Activated naive CD4-positive, alpha-beta T cell treated with anti-CD3 and anti-CD28 coated beads, Interleukin-2, amount 50 U/mL, for 24 hours (primary cell): ENCODE measurements around the gene CYSLTR2.
"Not testable (repeated sequence)": the region's sequence is repeated elsewhere in the genome, so short reads cannot be mapped to it uniquely, and the experiment has no call there.

ENCODE experiments used
- H3K27ac Mint-ChIP-seq: one replicate; pipeline ENCODE4 v1.8.0; 2021; ENCODE audit warnings: mild to moderate bottlenecking, mixed read lengths
- H3K27me3 Mint-ChIP-seq: one replicate; pipeline ENCODE4 v1.8.0; 2021; ENCODE audit warnings: mixed read lengths
- H3K36me3 Mint-ChIP-seq: one replicate; pipeline ENCODE4 v1.8.0; 2021; ENCODE audit warnings: mixed read lengths
- H3K4me1 Mint-ChIP-seq: one replicate; pipeline ENCODE4 v1.8.0; 2021; ENCODE audit warnings: mixed read lengths
- H3K4me3 Mint-ChIP-seq: one replicate; pipeline ENCODE4 v1.8.0; 2021; ENCODE audit warnings: mild to moderate bottlenecking, mixed read lengths
- H3K9me3 Mint-ChIP-seq: one replicate; pipeline ENCODE4 v1.8.0; 2021; ENCODE audit warnings: mixed read lengths

CYSLTR2 gene

DNA sequence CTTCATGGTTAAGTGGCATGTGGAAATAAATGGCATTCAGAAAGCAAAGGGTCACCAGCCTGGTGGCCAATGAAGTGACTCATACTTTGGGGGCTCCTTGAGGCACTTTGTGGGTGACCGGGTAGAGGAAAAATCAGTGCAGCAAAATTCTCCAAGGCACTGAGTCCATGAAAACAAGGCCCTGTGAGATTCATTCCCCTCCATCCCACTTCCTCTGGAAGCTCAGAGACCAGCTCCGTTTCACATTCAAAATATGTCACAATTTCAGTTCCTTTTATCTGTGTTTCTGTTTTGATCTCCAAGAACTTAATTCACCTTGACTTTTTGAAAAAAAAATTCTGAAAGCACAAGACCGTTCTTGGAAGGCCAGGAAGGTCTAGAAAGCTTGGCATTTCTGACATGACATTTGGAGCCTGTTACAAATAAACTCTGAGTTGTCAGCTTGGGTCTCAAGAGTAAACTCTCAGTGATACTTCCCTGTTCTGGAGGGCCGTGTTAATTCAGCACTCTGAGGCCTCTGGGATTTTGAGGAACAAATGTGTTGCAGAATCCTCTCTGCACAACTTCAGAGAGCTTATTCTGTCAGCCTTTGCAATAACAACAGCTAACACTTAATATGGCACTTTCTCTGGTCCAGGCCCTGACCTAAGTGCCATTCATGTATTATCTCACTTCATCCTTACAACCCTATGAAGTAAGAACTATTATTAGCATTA, 6.8 kb downstream of the CYSLTR2 start:
- peaks cover 23% of the 10 kb centered on the region for H3K9me3 Mint-ChIP-seq
- peaks cover 22% of the 10 kb centered on the region for H3K36me3 Mint-ChIP-seq
- H3K27ac Mint-ChIP-seq: no peak overlapping the region
- no peaks in the 10 kb centered on the region for H3K27me3 Mint-ChIP-seq
- peaks cover 56% of the 10 kb centered on the region for H3K4me1 Mint-ChIP-seq
- no peak overlapping the region for H3K4me3 Mint-ChIP-seq

DNA sequence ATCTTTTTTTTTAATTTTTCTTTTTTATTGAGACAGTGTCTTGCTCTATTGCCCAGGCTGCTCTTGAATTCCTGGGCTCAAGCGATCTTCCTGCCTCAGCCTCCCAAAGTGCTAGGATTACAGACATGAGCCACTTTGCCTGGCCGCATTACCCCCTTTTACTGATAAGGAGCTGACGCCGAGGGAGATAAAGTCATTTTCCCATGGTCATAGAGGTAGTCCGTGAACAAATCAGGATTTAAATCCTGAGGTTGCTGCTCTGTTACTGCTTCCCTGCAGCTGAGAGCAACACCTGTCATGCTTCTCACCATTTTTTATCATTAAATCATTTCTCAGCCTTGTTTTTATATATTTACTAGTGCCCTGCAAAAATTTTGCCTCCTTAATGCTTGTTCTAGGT, 7.4 kb downstream of the CYSLTR2 start:
- Mint-ChIP-seq H3K9me3 (peaks cover 28% of the 10 kb centered on the region), H3K4me1 (peaks cover 51% of the 10 kb centered on the region), H3K4me3 (no peak overlapping the region), H3K36me3 (peaks cover 27% of the 10 kb centered on the region), H3K27me3 (no peaks in the 10 kb centered on the region), H3K27ac (no peak overlapping the region)

DNA sequence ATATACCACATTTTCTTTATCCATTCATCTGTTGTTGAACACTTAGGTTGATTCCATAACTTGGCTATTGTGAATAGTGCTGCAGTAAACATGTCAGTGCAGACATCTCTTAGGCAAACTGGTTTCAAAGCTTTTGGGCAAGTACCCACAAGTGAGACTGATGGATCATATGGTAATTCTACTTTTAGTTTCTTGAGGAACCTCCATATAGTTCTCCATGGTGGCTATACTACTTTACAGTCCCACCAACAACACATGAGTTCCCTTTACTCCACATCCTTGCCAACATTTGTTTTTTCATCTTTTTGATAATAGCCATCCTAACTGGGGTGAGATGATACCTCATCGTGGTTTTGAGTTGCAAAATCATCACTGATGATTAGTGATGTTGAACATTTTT, 8.5 kb downstream of the CYSLTR2 start:
- Mint-ChIP-seq H3K9me3 (peaks cover 40% of the 10 kb centered on the region), H3K27me3 (no peaks in the 10 kb centered on the region), H3K4me1 (peaks cover 40% of the 10 kb centered on the region), H3K36me3 (peaks cover 35% of the 10 kb centered on the region), H3K4me3 (no peak overlapping the region), H3K27ac (no peak overlapping the region)

DNA sequence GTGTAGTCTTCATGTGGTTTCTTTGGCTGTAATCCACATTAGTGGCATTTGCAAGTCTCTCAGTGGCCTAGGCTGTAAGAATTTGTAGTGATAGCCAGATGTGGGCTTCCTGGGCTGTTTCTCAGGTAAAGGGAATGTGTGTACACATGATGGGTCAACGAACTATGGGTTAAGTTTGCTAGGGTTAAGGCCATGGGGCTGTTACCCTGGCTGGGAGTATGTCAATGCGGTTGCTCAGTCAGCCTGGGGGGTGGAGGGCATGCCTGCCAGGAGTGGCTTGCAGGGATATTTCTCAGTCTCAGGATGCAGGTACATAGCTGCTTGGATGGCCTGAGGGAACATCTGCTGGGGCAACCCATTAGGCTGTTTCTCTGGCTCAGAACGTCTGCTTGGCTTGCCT, 13.4 kb downstream of the CYSLTR2 start:
- Mint-ChIP-seq H3K4me1 (peaks cover 20% of the 10 kb centered on the region), H3K27me3 (no peaks in the 10 kb centered on the region), H3K4me3 (no peak overlapping the region), H3K9me3 (peaks cover 41% of the 10 kb centered on the region), H3K27ac (no peak overlapping the region), H3K36me3 (peaks cover 57% of the 10 kb centered on the region)

DNA sequence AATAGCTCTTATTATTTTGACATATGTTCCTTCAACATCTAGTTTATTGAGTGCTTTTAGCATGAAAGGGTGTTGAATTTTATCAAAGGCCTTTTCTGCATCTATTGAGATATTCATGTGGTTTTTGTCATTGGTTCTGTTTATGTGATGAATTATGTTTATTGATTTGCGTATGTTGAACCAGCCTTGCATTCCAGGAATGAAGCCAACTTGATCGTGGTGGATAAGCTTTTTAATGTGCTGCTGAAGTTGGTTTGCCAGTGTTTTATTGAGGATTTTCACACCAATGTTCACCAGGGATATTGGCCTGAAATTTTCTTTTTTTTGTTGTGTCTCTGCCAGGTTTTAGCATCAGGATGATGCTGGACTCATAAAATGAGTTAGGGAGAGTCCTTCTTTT, 17.7 kb downstream of the CYSLTR2 start:
- peaks cover 13% of the 10 kb centered on the region for H3K4me1 Mint-ChIP-seq
- H3K27ac Mint-ChIP-seq, H3K9me3 Mint-ChIP-seq, H3K4me3 Mint-ChIP-seq, H3K27me3 Mint-ChIP-seq: not testable (repeated sequence)
- peaks cover 38% of the 10 kb centered on the region for H3K36me3 Mint-ChIP-seq

DNA sequence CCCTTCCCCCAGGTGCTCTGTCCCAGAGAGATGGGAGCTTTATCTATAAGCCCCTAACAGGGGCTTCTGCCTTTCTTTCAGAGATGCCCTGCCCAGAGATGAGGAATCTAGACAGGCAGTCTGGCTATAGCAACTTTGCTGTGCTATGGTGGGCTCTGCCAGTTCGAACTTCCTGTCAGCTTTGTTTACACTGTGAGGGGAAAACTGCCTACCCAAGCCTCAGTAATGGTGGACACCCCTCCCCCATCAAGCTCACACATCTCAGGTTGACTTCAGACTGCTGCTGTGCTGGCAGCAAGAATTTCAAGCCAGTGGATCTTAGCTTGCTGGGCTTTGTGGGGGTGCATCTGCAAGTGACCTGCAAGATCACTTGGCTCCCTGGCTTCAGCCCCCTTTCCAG, 21.5 kb downstream of the CYSLTR2 start:
- Mint-ChIP-seq H3K4me1 (peaks cover 25% of the 10 kb centered on the region), H3K27ac (no peak overlapping the region), H3K27me3 (no peaks in the 10 kb centered on the region), H3K36me3 (peaks cover 21% of the 10 kb centered on the region), H3K4me3 (no peak overlapping the region), H3K9me3 (no peaks in the 10 kb centered on the region)

DNA sequence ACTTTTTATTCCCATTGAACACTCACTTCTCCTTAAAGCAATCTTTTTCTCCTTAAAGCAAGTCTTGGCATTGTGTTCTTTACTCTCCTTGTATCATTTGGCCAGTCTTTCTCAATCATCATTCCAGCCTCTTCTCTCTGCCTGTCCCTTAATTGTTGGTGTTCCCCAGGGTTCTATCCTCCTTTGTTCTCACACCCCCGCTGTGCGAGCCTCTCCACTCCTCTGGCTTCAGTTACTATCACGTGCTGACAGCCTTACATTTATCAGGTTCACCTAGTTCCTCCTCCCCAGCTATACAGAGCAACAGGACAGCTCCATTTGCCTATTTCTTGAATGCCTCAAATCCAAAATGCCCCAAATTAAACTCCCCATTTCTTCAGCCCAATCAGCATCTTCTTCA, 24.6 kb downstream of the CYSLTR2 start:
- peaks cover 10% of the 10 kb centered on the region for H3K36me3 Mint-ChIP-seq
- no peak overlapping the region for H3K27ac Mint-ChIP-seq
- no peaks in the 10 kb centered on the region for H3K9me3 Mint-ChIP-seq
- H3K27me3 Mint-ChIP-seq: no peaks in the 10 kb centered on the region
- no peak overlapping the region for H3K4me3 Mint-ChIP-seq
- peaks cover 25% of the 10 kb centered on the region for H3K4me1 Mint-ChIP-seq

DNA sequence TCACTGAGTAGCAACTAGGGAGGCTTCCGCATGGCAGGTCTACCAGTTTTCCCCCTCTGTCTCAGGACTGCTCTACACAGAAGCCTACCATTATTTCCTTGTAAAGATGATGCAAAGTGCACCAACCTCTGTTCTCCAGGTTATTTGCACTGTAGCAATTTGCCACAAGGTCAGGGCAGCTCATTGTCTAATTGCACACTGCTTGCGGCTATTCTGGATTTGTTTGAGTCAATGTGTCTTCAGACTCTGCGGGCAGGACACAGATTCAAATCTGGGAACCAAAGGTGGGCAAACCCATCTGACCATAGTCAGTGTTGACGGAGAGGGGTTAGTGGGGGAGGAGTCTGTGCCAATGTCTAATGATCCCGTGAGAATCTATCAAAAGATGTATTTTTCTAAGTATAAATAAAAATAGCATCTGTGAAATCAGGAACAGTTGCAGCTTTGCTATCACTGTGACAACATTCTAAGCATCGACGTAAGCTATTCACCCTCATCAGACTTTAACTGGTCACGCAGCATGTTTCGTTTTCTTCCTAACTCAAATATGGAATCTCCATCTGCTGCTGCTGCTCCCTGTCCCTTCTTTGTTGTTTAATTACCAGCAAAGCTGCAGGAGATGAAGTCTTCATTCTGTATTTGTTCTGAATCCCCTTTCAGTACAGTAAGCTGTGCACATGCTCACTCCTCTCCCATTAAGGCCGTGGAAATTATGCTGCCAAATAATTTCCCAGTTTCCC, 26.4 kb downstream of the CYSLTR2 start:
- H3K9me3 Mint-ChIP-seq: no peaks in the 10 kb centered on the region
- H3K36me3 Mint-ChIP-seq: peaks cover 7% of the 10 kb centered on the region
- no peak overlapping the region for H3K4me3 Mint-ChIP-seq
- H3K27me3 Mint-ChIP-seq: no peaks in the 10 kb centered on the region
- H3K4me1 Mint-ChIP-seq: peaks cover 25% of the 10 kb centered on the region
- no peak overlapping the region for H3K27ac Mint-ChIP-seq

DNA sequence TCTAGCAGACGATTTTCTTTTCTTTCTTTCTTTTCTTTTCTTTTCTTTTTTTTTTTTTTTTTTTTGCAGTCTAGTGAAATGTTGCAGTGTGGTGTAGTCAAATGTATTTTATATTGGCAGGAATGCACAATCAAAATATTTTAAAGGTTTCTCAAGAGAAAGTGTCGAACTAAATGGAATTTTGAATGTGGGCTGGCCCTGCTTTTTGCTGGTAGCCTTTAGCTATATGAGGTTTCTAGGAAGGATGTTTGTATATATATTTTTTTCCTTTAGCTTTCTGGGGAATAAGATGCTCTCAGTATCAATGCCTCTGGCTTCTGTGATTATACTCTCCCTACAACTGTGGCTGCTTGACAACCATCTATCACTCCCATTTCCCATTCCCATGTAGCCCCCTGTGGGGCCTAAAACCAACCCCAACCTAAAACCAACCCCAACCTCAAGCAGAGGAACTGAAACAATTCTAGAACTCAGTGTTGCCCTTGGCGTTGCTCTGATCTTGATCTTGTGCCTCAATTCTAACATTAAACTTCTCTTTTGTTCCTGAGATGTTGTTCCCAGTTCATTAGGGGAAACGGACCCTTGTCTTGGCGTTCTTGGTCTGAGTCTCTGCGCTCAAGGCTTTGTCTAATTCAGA, 27.1 kb downstream of the CYSLTR2 start:
- H3K4me3 Mint-ChIP-seq: no peak overlapping the region
- H3K27ac Mint-ChIP-seq: no peak overlapping the region
- H3K4me1 Mint-ChIP-seq: peaks cover 25% of the 10 kb centered on the region
- peaks cover 12% of the 10 kb centered on the region for H3K36me3 Mint-ChIP-seq
- H3K27me3 Mint-ChIP-seq: no peaks in the 10 kb centered on the region
- H3K9me3 Mint-ChIP-seq: no peaks in the 10 kb centered on the region

DNA sequence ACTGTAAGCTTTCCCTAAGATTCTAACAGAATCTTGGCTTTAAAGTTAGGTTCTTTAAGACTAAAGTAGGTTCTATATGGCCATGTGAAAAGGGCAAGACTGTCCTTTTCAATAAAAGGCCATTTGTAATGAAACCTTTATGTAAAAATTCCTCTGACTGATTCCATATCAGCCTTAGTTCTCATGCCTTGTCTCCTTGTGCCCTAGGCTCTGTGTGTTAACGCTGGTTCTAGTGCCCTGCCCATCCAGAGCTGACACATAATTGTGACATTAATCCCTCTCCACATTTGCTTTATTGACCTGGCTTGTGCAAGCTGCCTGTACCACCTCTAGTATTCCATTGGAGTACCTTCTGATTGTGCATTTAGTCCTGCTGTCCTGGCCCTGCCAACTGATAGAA, 28.2 kb downstream of the CYSLTR2 start:
- Mint-ChIP-seq H3K9me3 (no peaks in the 10 kb centered on the region), H3K4me3 (no peak overlapping the region)

DNA sequence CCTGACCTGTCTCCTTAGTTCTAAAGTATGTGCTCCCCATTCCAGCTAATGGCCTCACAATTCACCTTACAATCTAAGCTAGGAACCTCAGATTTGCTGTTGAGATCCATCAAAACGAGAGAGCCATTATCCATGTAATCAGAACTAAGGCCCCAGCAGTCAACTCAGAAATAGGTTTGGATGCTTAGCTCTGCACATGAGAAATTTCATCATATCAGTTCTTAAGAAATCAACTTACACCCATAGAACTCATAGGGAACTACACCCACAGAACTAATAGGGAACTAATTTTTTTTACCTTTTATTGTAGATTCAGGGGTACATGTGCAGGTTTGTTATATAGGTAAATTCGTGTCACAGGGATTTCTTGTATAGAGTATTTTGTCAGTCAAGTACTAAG, 28.7 kb downstream of the CYSLTR2 start:
- Mint-ChIP-seq H3K36me3 (peaks cover 16% of the 10 kb centered on the region), H3K4me1 (peaks cover 11% of the 10 kb centered on the region), H3K4me3 (no peak overlapping the region), H3K9me3 (no peaks in the 10 kb centered on the region), H3K27me3 (no peaks in the 10 kb centered on the region), H3K27ac (no peak overlapping the region)

More for the DNA sequence above, 28.2 kb downstream of the CYSLTR2 start:
- peaks cover 17% of the 10 kb centered on the region for H3K4me1 Mint-ChIP-seq
- H3K27ac Mint-ChIP-seq: no peak overlapping the region
- H3K36me3 Mint-ChIP-seq: peaks cover 15% of the 10 kb centered on the region
- H3K27me3 Mint-ChIP-seq: no peaks in the 10 kb centered on the region

DNA sequence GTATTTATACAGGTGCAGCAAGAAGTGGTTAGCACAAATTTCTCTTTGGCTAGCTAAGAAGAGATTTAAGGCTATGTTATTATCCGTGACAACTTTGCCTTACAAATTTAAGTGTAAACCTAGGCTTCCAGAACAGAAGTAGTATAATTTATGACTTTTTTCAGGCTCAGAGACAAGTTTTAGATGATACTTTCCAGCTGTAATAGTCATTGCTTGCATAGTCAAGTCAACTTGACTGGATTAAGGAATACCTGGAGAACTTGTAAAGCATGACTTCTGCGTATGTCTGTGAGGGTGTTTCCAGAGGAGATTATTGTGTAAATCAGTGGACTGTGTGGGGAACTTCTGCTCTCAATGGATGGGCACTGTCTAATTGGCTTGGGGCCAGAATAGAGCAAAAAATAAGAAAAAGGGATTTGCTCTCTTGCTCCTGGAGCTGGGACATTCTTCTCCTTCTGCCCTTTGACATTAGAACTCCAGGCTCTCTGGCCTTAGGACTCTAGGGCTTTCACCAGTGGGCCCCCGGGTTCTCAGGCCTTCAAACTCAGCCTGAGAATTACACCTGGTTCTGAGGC, 33.0 kb downstream of the CYSLTR2 start:
- no peaks in the 10 kb centered on the region for H3K4me1 Mint-ChIP-seq
- no peak overlapping the region for H3K27ac Mint-ChIP-seq
- H3K9me3 Mint-ChIP-seq: no peaks in the 10 kb centered on the region
- peaks cover 31% of the 10 kb centered on the region for H3K36me3 Mint-ChIP-seq
- H3K4me3 Mint-ChIP-seq: no peak overlapping the region
- H3K27me3 Mint-ChIP-seq: no peaks in the 10 kb centered on the region

DNA sequence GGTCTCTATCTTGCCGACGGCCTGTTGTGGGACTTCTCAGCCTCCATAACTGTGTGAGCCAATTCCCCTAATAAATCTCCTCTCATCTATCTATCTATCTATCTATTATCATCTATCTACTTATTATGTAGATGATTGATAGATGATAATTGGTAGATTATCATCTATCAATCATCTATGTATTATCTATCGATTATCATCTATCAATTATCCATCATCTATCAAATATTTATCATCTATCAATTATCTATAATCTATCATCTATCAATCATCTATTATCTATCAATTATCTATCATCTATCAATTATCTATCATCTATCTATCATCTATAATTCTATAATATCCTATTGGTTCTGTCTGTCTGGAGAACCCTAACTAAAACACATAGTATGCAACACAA, 33.5 kb downstream of the CYSLTR2 start:
- Mint-ChIP-seq H3K27me3 (no peaks in the 10 kb centered on the region), H3K9me3 (no peaks in the 10 kb centered on the region), H3K27ac (no peak overlapping the region), H3K4me3 (no peak overlapping the region), H3K36me3 (peaks cover 31% of the 10 kb centered on the region), H3K4me1 (no peaks in the 10 kb centered on the region)

DNA sequence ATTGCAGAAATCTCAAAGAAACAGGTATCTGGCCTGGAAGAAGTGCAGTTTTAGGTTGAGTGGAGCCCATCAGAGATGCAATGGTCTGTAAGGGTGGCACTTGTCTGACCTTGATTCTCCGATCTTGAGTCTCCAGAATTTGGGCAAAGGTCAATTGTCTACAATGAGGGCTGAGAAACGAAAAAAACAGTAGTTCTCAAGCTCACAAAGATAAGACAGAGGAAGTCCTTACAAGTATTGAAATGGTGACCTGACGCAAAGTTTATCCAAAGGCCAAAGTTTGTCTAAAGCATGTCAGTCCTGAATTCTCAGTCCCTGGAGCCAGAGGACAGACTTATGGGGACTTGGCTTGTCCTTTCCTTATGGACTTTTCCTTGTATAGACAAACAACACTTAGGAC, 40.3 kb downstream of the CYSLTR2 start:
- Mint-ChIP-seq H3K36me3 (peaks cover 28% of the 10 kb centered on the region), H3K9me3 (no peaks in the 10 kb centered on the region), H3K27me3 (no peaks in the 10 kb centered on the region)

DNA sequence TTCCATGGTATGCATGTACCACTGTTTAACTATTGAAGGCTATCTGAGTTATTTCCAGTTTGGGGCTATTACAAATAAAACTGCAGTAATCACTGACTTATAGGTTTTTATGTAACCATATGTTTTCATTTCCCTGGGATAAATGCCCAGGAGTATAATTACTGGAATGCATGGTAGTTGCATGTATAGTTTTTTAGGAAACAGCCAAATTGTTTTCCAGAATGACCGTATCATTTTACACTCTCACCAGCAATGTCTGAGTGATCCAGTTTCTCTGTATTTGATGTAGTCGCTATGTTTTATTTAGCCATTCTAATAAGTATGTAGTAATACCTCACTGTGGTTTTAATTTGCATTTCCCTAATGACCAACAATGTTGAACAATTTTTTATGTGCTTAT, 42.0 kb downstream of the CYSLTR2 start:
- Mint-ChIP-seq H3K4me3 (no peak overlapping the region), H3K9me3 (peaks cover 6% of the 10 kb centered on the region), H3K36me3 (peaks cover 34% of the 10 kb centered on the region), H3K4me1 (no peaks in the 10 kb centered on the region), H3K27me3 (no peaks in the 10 kb centered on the region), H3K27ac (no peak overlapping the region)

More for the DNA sequence above, 40.3 kb downstream of the CYSLTR2 start:
- Mint-ChIP-seq H3K4me1 (no peaks in the 10 kb centered on the region), H3K4me3 (no peak overlapping the region), H3K27ac (no peak overlapping the region)

DNA sequence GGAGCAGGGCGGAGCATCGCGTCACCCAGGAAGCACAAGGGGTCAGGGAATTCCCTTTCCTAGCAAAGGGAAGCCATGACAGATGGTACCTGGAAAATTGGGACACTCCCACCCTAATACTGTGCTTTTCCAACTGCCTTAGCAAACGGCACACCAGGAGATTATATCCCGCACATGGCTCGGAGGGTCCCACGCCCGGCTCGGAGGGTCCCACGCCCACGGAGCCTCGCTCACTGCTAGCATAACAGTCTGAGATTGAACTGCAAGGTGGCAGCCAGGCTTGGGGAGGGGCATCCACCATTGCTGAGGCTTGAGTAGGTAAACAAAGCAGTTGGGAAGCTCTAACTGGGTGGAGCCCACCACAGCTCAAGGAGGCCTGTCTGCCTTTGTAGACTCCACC, 42.9 kb downstream of the CYSLTR2 start:
- not testable (repeated sequence) for H3K4me1 Mint-ChIP-seq, H3K4me3 Mint-ChIP-seq, H3K9me3 Mint-ChIP-seq, H3K27ac Mint-ChIP-seq, H3K27me3 Mint-ChIP-seq
- peaks cover 38% of the 10 kb centered on the region for H3K36me3 Mint-ChIP-seq
